ENCODE results near the gene AHDC1. TPM values are rescaled to one million over a fixed set of nuclear protein-coding genes. Genes with fewer than 3 reads are reported as not detected.
A peak's percentile ranks its signal among the peaks of the same experiment; 100 is the strongest.

Gene AHDC1
- total and polyA plus RNA-seq, 8 donors: 10.4 to 27.5 (median 14.9) TPM

GRCh38 chr1:27547220-27548116, 56.5 kb downstream of the AHDC1 start:
- FAIRE-seq (no peak), DNase-seq (peak in 1 of 6 donors; percentile 66), ATAC-seq (no peak)
- TF ChIP-seq, protein P1, sequence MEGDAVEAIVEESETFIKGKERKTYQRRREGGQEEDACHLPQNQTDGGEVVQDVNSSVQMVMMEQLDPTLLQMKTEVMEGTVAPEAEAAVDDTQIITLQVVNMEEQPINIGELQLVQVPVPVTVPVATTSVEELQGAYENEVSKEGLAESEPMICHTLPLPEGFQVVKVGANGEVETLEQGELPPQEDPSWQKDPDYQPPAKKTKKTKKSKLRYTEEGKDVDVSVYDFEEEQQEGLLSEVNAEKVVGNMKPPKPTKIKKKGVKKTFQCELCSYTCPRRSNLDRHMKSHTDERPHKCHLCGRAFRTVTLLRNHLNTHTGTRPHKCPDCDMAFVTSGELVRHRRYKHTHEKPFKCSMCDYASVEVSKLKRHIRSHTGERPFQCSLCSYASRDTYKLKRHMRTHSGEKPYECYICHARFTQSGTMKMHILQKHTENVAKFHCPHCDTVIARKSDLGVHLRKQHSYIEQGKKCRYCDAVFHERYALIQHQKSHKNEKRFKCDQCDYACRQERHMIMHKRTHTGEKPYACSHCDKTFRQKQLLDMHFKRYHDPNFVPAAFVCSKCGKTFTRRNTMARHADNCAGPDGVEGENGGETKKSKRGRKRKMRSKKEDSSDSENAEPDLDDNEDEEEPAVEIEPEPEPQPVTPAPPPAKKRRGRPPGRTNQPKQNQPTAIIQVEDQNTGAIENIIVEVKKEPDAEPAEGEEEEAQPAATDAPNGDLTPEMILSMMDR (IDR thresholded peaks at IDR 0.05): no peak
- no peaks in the 10 kb centered on the region for H3K9me3 ChIP-seq
- peaks cover 0 to 3% (median 0%) of the 10 kb centered on the region in 3 donors for H3K4me1 ChIP-seq
- no peak overlapping the region for H3K4me3 ChIP-seq
- peaks cover 0 to 23% (median 6%) of the 10 kb centered on the region in 3 donors for H3K36me3 ChIP-seq
- H3K27ac ChIP-seq: no peak overlapping the region
- intact Hi-C loops (cut with DNase I): no loop called here
- 94 to 95% methylated on average over 41 to 44 of the region's 44 CpGs for WGBS, 2 donors
- no peaks in the 10 kb centered on the region for H3K27me3 ChIP-seq

GRCh38 chr1:27545876-27546275, 58.1 kb downstream of the AHDC1 start:
- Histone ChIP-seq H3K9me3 (no peaks in the 10 kb centered on the region), H3K36me3 (peaks cover 0 to 19% (median 0%) of the 10 kb centered on the region in 3 donors), H3K27me3 (no peaks in the 10 kb centered on the region), H3K4me3 (no peak overlapping the region), H3K4me1 (peaks cover 0 to 3% (median 0%) of the 10 kb centered on the region in 3 donors), H3K27ac (peak overlapping the region in 2 of 4 donors; percentile 9 to 36)
- TF ChIP-seq, protein P1 (IDR thresholded peaks at IDR 0.05): no peak
- WGBS, 2 donors: 85 to 88% methylated on average over 6 of the region's 6 CpGs
- FAIRE-seq: no peak
- DNase-seq: no peak
- intact Hi-C loops (cut with DNase I): no loop called here
- peak in 1 of 4 donors; percentile 10 for ATAC-seq

GRCh38 chr1:27545271-27545670, 58.7 kb downstream of the AHDC1 start:
- Histone ChIP-seq H3K4me1 (peaks cover 0 to 3% (median 0%) of the 10 kb centered on the region in 3 donors), H3K27me3 (no peaks in the 10 kb centered on the region), H3K4me3 (no peak overlapping the region), H3K36me3 (peaks cover 0 to 13% (median 0%) of the 10 kb centered on the region in 3 donors), H3K27ac (peak overlapping the region in 2 of 4 donors; percentile 9 to 36), H3K9me3 (no peaks in the 10 kb centered on the region)
- DNase-seq (no peak), ATAC-seq (peak in 2 of 4 donors; percentile 17 to 18), FAIRE-seq (no peak)
- 76 to 79% methylated on average over 5 of the region's 5 CpGs for WGBS, 2 donors
- intact Hi-C loops (cut with DNase I): no loop called here
- TF ChIP-seq, protein P1 (IDR thresholded peaks at IDR 0.05): no peak

DNA sequence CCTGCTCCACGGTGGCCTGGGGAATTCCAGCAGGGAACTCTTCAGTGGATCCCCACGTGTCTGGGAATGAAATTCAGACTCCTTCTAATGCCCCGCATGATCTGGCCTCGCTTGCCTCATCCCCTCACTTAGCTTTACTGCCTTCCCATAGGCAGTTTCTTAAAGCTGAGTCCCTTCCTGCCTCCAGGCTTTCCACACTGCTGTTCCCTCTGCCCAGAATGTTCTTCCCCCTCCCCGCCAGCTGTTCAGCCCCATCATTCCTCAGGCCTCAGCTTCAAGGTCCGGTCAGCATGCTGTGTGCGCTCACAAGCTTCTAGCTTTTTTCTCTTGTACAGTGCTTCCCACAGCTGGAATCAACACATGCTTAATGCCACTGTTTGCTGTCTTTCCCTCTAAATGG, 59.1 kb downstream of the AHDC1 start:
- peaks cover 0 to 9% (median 0%) of the 10 kb centered on the region in 3 donors for H3K36me3 ChIP-seq
- H3K27ac ChIP-seq: peak overlapping the region in 1 of 4 donors; percentile 36
- peaks cover 0 to 3% (median 0%) of the 10 kb centered on the region in 3 donors for H3K4me1 ChIP-seq
- H3K9me3 ChIP-seq: no peaks in the 10 kb centered on the region
- ATAC-seq: no peak
- intact Hi-C loops (cut with DNase I): no loop called here
- FAIRE-seq: no peak
- no peaks in the 10 kb centered on the region for H3K27me3 ChIP-seq
- H3K4me3 ChIP-seq: no peak overlapping the region
- no peak for DNase-seq
- WGBS, 2 donors: 87 to 89% methylated on average over 7 of the region's 7 CpGs
- TF ChIP-seq, protein P1 (IDR thresholded peaks at IDR 0.05): no peak

Data from pancreas (tissue), 10 donors.